Measurements from ENCODE around the gene RUNX1.

Gene RUNX1

GRCh38 chr21:34833465-34833864, 215.6 kb downstream of the RUNX1 start:
- no peak overlapping the region for H3K4me3 ChIP-seq (ENCODE audit: severe bottlenecking)
- H3K4me1 ChIP-seq (ENCODE audit: insufficient read depth, poor library complexity, severe bottlenecking) = peaks cover 32% of the 10 kb centered on the region
- no peaks in the 10 kb centered on the region for H3K9me3 ChIP-seq (ENCODE audit: severe bottlenecking)
- DNase-seq (ENCODE audit: low spot score) (no peak), ATAC-seq (ENCODE audit: low read depth) (no peak)
- no peak overlapping the region for H3K27ac ChIP-seq (ENCODE audit: poor library complexity, severe bottlenecking)
- H3K27me3 ChIP-seq (ENCODE audit: insufficient read depth, poor library complexity, severe bottlenecking) = no peaks in the 10 kb centered on the region
- no peak for TF ChIP-seq CTCF (IDR thresholded peaks at IDR 0.05; ENCODE audit: poor library complexity, severe bottlenecking)
- H3K36me3 ChIP-seq (ENCODE audit: low read depth) = peaks cover 96% of the 10 kb centered on the region

- ATAC-seq (ENCODE audit: low read depth) (no peak), DNase-seq (ENCODE audit: low spot score) (no peak)
- Histone ChIP-seq H3K36me3 (ENCODE audit: low read depth) (peaks cover 96% of the 10 kb centered on the region), H3K27ac (ENCODE audit: poor library complexity, severe bottlenecking) (no peak overlapping the region), H3K27me3 (ENCODE audit: insufficient read depth, poor library complexity, severe bottlenecking) (no peaks in the 10 kb centered on the region), H3K9me3 (ENCODE audit: severe bottlenecking) (no peaks in the 10 kb centered on the region), H3K4me1 (ENCODE audit: insufficient read depth, poor library complexity, severe bottlenecking) (peaks cover 3% of the 10 kb centered on the region), H3K4me3 (ENCODE audit: severe bottlenecking) (no peak overlapping the region)
- TF ChIP-seq CTCF (IDR thresholded peaks at IDR 0.05; ENCODE audit: poor library complexity, severe bottlenecking) = no peak
These were observed 218.5 kb downstream of the RUNX1 start for GRCh38 chr21:34830386-34831170.

- Histone ChIP-seq H3K36me3 (ENCODE audit: low read depth) (peaks cover 91% of the 10 kb centered on the region), H3K9me3 (ENCODE audit: severe bottlenecking) (no peaks in the 10 kb centered on the region), H3K4me3 (ENCODE audit: severe bottlenecking) (no peak overlapping the region), H3K4me1 (ENCODE audit: insufficient read depth, poor library complexity, severe bottlenecking) (peaks cover 3% of the 10 kb centered on the region), H3K27me3 (ENCODE audit: insufficient read depth, poor library complexity, severe bottlenecking) (no peaks in the 10 kb centered on the region), H3K27ac (ENCODE audit: poor library complexity, severe bottlenecking) (no peak overlapping the region)
- ATAC-seq (ENCODE audit: low read depth) = no peak
- no peak for DNase-seq (ENCODE audit: low spot score)
- no peak for TF ChIP-seq CTCF (IDR thresholded peaks at IDR 0.05; ENCODE audit: poor library complexity, severe bottlenecking)
These were observed 221.5 kb downstream of the RUNX1 start for GRCh38 chr21:34827445-34828235.

- H3K36me3 ChIP-seq (ENCODE audit: low read depth) = peaks cover 91% of the 10 kb centered on the region
These were observed 222.3 kb downstream of the RUNX1 start for GRCh38 chr21:34826836-34827235.

More at GRCh38 chr21:34826836-34827235, 222.3 kb downstream of the RUNX1 start:
- DNase-seq (ENCODE audit: low spot score) (no peak), ATAC-seq (ENCODE audit: low read depth) (no peak)
- peaks cover 6% of the 10 kb centered on the region for H3K4me1 ChIP-seq (ENCODE audit: insufficient read depth, poor library complexity, severe bottlenecking)
- no peak overlapping the region for H3K4me3 ChIP-seq (ENCODE audit: severe bottlenecking)
- no peaks in the 10 kb centered on the region for H3K9me3 ChIP-seq (ENCODE audit: severe bottlenecking)
- H3K27me3 ChIP-seq (ENCODE audit: insufficient read depth, poor library complexity, severe bottlenecking) = no peaks in the 10 kb centered on the region
- no peak overlapping the region for H3K27ac ChIP-seq (ENCODE audit: poor library complexity, severe bottlenecking)
- TF ChIP-seq CTCF (IDR thresholded peaks at IDR 0.05; ENCODE audit: poor library complexity, severe bottlenecking) = no peak

Data from RWPE2 (cell line).